Stimulated activated CD8-positive, alpha-beta memory T cell treated with anti-CD3 and anti-CD28 coated beads, Interleukin-2, amount 100 ng/mL, for 1 hour (primary cell): ENCODE measurements around the gene RASA1.

Source experiments
- DNase-seq, 2 donors: peaks; one replicate each; pipeline ENCODE4 v3.0.0-alpha.2; 2020; ENCODE audit warnings: low read depth in 2 of 2

Gene RASA1

DNA sequence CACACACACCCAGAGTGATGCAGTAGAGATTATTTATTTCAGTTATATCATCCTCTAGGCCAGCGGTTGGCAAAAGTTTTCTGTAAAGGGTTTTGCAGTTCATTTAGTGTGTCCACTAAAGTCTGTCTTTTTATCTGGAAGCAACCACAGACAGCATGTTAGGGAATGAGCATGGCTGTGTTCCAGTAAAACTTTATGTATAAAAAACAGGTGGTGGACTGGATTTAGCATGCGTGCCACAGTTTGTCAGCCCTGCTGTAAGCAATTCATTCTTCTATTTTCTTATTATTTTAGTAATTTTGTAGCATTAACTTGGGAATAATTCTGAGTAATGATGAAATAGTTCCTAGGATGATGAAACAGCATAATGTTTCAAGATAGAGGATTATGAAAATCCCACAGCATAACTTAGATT, 93.4 kb downstream of the RASA1 start:
- DNase-seq = no peak

DNA sequence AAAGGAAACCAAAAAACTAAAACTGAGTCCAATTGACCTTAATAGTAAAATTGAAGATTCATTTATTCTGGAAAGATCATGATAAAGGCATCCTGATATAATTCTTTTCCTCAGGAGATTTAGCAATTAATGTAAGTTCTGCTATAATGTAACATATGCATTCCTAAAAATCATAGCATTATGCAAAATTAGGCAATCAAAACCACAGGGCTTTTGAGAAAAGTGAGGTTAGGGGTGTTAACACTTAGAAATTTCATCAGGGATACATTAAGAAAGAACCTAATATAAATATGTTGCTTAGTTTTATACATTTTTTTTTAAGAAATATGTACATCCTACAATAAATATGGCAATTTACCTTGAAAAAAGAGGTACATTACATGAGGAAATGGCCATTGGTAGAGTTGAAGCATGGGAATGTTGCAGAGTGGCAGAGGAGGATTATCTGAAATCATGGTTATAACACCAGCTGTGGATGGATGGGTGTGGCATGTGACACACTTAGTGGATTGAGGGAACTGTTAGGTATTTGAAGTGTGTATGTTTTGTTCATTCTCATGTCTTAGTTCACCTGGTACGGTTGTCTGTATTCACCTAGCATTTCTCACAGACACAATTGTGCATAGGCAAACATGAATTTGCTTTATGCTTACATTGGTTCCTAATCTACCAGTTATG, 94.0 kb downstream of the RASA1 start:
- no peak for DNase-seq

DNA sequence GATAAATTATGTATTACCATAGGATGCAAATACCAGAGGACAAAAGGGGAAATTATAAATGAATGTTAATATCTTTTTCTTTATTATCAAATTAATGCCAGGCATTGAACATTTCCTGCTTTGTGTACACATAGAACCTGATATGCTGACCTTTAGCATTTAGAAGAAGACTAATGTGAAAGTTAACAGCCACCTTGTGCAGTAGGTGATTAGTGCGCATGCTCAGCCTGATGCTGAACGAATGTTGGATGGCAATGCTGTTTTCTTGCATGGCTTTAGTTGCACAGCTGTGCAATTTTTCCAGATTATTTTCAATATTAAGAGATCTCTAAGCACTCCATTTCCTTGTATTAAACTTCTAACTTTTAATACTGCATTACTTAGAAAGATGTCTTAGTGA, 99.6 kb downstream of the RASA1 start:
- no peak for DNase-seq

DNA sequence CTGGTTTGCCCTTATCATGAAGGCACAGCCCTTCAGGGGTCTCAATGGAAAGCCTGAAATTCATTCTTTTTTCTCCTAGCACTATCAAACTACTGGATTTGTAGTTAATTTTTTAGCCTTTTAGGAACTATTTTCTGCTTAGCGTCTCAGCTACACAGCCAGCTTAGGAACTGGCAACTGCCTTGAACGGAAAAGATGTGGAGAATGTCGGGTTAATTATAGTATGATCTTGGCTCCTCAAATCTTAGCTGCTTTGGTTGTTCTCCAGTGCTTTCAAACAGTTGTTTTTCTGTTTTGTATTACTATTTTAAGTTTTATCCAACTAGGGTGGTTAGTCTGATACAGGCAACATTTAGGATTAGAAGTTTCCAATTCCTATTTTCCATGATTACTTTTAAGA, 100.9 kb downstream of the RASA1 start:
- DNase-seq = no peak

DNA sequence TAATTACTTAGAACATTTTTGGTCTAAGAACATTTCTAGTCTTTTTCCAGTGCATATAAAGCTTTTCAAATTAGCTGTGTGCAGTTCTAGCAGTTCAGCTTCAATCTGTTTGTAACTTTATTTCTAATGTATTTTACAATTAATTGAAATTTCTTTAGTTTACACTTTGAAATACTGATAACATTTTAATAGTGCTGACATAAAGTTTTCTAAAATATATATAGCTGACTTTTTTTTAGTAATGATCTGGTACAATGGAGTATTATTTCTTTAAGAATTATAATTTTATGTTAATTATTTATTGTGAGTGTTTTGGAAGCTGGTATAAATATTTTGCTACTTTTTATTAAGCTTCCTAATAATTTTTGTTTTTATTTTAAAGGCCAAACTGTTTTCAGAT, 101.7 kb downstream of the RASA1 start:
- DNase-seq = no peak

DNA sequence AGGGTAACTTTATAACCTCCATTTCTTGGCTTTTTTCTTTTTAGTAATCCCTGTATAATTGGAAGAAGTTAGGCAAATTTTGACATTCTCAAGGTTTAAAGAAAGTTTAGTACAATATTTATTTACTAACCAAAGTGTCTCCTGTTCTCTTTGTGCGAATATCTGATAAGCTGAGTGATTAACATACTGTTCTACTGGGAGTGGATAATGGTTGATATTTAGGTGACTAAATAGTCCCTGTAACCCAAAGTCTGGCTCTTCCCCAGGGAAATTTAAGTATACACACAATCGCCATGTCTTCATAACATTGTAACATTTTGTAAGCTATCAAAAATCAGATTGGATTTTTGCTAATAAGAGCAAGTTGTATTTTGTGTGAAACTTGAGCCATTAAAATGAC, 105.0 kb downstream of the RASA1 start:
- DNase-seq = no peak

DNA sequence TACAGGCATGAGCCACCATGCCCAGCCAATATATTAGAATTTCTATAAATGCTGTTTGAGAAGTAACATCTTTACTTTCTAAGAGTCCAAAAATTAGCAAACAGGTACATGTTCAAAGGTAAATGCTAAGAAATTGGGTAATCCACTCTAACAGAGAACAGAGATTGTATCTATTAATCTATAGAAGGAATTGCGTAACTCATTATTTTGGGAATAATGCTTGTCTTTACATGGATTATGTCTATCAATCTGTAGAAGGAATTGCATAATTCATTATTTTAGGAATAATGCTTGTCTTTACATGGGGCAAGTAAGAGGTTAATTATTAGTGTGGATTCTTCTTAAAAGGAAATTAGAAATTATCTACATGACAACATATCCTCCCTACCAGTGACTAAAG, 114.5 kb downstream of the RASA1 start:
- no peak for DNase-seq

DNA sequence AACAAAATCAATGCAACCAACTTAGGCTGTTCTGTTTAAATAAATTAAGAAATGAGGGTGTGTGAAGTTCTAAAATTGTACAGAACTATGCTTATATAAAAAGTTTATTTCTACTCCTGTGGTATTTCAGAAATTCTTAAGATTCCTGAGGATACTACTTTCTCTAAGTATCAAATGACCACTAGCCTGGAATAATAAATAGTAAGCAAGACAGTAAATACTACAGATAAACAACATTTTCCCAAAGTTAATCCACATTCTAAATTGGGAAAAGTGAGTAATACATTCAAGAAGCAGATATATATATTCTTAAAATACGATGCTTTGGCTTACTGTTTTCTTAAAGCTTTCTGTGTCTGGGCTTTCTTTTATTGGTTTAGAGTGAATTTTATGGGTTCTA, 115.5 kb downstream of the RASA1 start:
- DNase-seq = no peak

DNA sequence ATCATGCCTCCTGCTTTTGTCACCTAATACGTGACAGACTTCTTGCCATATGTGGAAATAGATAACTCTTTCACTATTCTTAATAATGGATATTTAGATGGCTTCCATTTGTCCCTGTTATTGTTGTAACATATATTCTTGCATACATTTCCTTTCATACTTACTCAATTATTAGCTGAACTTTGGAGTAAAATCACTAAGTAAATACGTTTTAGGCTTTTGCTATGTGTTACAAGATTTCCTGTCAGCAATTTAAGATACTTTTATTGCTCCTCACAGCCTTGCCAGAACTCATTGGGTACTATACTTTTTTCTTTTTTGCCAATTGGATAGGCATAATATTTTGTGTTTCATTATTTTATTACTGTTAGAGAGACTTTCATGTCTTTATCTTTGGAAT, 118.1 kb downstream of the RASA1 start:
- DNase-seq = no peak

DNA sequence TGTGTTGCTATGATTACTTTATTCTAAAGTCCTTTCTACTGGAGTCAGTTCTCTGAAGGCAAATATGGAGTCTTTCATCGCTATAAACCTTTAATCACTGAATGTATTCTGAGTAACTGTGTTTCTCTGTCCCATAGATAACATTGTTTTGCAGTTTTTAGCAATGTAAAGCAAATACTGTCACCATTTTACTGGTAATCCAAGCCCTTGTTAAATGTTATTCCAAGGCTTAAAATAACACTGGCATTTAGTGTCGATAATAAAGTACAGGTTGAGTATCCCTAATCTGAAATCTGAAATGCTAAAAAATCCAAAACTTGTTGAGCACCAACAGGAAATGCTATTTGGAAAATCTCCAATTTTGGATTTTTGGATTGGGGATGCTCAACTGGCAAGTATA, 120.4 kb downstream of the RASA1 start:
- DNase-seq = no peak

DNA sequence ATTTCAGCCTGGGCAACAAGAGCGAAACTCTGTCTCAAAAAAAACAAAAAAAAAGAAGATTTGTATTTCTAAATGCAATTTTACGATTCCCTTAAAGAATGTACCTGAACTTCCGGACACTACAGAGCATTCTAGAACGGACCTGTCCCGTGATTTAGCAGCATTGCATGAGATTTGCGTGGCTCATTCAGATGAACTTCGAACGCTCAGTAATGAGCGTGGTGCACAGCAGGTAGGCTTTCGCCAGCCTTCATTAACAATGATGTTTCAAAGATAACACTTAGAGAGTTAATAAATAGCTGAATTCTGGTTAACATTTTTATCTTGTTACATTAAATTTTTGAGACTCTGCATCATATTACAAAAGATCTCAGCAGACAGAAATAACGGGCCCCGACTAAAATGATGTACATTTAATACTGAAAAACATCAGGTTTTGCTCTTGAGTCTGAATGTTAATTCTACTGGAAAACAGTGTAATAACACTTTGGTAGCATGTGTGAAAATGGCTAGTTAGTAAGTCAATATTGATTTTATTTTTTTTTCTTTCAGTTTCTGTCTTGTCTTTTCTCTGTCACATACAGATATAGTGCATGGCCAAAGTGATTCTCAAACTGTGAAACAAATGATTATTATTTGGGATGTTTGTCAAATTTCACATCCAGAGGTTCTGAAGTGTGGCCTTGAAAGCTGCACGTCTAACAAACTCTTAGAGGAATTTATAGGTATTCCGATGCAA, 121.8 kb downstream of the RASA1 start:
- no peak for DNase-seq

DNA sequence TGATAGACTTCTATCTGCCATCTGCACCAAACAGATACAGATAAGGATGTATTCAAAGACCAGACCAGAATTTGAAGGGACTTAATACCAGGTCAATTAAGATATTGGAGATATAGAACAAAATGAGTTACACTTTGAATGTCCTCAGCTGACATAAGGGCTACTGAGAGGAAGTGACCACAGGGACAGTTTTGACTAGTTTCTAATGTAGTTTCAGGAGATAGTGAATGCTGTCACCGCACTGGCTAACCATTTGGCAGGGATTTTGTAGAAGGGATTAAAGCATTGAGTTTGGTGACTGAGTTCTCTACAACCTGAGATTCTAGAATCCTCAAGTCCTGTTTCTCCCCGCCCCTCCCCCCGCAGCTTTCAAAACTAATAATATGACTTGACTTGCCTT, 122.4 kb downstream of the RASA1 start:
- DNase-seq = no peak

DNA sequence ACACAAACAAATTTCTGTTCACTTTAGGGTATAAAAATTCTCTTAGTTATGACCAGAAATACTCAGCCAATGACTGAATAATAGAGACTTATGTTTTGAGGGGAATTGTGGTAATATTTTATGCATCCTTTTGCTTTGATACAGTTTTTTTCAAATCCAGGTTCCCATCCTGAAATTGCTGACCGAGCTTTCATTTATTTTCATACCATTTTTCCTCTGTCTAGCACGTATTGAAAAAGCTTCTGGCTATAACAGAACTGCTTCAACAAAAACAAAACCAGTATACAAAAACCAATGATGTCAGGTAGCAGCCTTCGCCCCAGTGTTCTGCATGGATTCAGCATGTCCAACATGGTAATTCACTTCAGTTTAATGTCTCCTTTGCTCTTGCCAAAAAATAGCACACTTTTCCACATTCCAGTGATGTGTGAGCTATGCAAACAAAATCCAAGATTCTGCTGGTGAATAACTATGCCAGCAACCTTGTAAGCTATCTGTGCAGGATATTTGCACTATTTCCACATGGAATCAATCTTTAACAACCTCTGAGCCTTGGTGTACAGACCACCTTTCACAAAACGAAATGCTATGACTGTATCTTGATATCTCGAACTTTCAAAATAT, 123.0 kb downstream of the RASA1 start:
- no peak for DNase-seq

DNA sequence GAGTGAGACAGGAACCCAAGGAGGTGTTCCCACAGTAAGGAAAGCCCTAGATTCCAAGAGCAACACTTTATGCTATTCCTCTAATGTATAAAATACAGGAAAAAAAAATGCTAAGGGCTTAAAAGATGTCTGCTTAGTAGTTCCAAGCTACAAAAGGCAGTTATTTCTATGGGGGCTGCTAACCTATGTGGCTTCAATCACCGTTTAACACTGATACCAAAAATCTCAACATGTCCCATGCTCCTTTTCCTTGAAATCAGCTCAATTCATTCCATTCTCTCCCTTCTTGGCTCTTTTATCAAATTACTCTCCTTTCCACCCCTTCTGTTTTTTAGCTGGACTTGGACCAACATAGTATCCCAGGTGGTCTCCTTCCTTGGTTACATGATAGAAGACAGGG, 124.5 kb downstream of the RASA1 start:
- no peak for DNase-seq

DNA sequence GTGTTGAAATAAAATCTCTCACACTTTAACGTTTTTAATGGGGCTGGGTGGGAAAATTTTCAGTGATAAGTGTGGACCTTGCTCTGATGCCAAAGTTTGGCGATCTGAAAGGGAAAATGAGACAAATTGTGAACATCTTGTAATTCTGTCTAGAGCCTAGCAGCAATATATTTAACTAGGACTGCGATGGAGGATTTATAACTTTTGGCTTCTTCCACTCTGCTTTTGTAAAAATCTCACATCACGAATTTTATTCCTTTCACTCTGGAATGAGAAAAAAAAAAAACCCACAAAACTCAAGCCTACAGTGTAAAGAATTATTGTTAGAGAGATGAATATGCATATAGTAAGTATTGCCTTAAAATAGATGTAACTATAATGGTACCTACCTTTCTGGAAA, 125.1 kb downstream of the RASA1 start:
- DNase-seq = no peak

DNA sequence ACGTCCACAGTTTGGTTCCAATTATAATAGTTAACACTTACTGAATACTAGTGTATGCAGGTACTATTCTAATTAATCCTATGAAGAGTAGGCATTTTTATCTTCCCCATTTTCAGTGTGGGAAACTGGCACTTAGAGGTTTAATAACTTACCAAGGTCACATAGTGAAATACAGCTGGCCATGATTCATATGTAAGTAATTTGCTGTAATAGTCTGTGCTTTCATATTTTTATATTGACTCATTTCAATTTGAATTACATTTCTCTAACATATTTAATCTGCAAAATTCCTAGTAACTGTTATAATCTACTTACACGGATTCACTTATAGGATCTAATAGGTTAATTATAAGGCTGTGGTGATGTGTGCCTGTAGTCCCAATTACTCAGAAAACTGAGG, 125.6 kb downstream of the RASA1 start:
- DNase-seq = no peak

DNA sequence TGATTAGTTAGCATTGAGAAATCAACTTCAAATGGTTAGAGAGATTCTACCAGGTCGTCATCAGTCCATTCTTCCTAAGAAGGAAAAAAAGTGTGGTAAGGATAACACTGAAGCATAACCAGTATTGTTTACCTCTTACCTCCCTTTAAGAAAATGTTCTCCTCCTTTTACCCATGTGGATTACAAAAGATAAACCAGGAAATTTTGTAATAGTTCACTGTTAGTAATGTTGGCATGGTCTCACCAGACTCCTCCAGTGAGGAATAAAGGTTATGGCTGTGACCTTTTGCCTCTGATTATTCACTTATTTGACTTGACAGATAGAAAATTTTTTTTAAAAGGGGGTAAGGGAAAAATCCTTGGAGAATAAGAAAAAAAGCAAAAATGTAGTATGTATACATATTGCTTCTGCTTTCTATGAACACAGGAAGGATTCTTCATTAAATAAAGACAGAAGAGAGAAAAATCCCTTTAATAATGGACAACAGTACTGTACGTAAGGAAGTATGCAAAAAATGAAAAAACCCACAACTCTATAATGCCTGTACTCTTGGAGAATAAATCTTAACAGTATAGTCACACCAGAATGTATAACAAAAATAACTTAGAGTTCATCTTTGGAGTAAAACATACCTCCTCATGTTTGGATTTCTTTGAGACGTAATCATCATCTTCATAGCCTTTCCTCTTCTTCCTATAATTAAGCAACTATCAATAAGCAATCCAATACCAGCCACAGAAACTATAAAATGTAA, 126.9 kb downstream of the RASA1 start:
- DNase-seq = no peak

DNA sequence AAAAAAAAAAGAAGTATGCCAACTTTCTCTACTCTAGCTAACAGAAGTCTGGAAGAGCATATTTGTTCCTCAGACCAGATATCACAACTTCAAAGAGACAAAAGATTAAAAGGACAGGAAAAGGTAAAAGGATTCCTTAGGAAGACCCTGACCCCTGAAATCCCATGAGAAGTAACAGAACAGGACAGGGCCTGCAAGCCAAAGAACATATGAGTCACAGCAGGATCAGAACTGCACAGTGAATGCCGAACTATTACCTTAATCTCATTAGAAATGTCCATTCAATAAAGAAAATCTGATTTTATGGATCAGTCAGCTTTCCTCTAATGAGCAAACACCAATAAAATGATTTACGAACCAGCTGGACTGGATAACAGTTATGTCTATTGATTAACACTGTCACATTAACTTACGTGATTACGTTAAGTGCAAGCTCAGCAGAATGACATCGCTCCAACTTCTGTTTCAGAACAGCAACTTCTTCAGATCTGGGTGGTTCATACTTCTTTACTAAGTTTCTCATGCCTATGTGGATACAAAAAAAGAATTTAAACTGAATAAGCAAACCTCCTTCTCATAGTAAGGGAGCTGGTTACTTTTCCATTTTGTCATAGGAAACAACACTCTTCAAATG, 131.4 kb downstream of the RASA1 start:
- no peak for DNase-seq

DNA sequence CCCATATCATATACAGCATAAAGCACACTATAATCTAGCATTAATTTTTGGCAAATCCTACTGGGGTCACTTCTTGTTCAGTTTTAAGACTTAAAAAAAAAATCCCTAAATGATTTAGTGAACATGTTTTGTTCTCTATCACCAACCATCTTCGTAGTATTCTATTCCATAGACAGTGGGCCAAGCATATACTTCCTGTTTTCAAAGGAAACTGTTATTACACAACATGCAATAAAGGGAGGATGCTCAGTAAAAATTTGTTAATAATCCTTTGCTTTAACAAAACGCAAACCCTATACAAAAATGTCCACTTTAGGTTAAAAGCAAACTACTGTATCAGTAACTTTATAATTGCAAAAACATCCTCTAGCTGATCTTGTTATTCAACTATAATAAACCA, 132.0 kb downstream of the RASA1 start:
- no peak for DNase-seq

DNA sequence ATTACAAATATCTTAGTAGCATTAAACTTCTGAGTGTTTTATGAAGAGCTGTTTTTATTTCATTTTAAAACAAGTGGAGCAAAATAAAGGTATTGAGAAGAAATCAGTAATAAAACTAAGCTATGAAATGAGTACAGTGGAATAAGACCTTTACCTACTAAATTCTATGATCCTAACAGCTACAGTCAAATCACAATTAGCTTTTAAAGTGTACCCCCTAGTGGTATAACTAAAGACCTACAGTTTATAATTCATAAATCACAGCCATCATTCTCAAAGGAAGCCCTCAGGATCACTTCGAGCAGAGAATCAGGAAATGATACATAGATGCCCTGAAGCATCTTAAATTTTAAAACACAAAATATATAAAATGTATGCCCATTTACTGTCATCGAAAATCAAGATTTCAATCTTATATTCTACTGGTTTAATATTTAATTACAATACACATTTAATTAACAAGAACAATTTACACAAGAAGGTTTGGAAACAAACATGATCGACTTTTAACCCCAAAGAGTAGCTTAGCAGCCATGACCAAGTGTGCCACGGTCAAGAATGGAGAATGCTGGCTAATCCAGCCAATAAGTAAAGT, 132.7 kb downstream of the RASA1 start:
- DNase-seq = no peak

DNA sequence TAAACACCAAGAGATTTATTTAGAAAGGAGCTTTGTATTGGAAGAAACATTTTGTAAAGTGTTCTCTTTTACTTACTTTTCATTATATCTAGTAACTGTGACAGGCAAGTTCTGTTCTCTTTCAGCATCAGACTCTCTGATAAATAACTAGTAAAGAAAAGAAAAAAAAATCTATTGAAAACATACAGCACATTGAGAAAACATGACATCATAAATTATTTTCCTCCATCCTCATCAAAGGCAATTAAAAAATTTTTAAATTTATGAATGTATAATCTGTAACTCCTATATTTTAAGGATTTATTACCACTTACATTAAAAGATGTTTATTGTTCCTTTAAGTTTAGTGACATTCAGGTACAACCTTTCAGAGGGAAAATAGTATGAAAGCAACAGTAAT, 133.9 kb downstream of the RASA1 start:
- DNase-seq = no peak

DNA sequence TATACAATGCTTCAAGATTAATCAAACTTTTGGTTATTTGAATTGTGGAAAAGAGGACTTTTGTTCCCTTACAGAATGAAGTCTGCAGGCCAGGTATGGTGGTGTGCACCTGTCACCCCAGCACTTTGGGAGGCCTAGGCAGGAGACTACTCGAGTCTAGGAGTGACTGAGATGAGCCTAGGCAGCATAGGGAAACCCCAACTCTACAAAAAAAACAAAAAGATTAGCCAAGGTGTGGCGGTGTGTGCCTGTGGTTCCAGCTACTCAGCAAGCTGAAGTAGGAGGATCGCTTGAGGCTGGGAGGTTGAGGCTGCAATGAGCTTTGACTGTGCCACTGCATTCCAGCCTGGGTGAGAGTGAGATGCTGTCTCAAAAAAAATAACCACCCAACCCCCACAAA, 135.7 kb downstream of the RASA1 start:
- no peak for DNase-seq
